CD4-positive, alpha-beta T cell treated with Interleukin-1 beta for 1 hour (primary cell): ENCODE data around the gene JPH3.
A peak's percentile ranks its signal among the peaks of the same experiment; 100 is the strongest.

ENCODE experiments used
- DNase-seq, 2 donors: peaks; one replicate each; pipeline ENCODE4 v3.0.0-alpha.2; 2020 to 2022

The JPH3 gene

DNA sequence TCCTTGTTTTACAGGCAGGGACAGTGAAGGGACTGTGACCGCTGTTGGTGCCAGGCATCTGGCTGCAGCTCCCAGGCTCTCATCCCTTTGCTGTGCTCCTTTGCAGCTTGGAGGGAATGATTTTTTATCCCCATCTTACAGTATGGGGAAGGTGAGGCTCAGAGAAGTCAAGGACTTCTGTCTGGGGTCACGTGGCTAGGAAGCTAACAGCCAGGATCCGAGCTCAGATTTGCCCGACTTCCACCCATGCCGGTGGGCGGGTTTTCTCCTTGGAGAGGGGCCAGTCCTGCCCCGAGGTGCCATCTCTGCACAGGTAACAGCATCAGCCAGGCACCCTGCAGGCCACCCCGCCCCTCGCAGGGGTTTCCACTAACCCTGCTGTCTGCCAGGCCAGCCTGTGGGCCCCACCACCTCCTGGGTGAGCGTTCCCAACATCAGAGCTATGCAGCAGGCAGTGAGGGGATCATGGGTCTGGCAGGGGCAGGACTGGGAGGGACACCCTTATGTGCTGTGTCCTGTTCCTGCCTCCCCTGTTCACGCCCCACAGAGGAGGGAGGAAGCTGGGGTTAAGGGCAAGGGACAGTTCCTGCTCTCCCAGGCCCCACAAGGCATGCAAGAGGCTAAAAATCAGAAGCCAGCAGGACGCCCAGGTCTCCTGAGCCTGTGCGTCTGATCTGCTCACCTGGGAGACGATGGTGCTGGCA is 25.4 kb downstream of the JPH3 start:
- DNase-seq: no peak

GRCh38 chr16:87628246-87628923 is 26.1 kb downstream of the JPH3 start:
- no peak for DNase-seq

DNA sequence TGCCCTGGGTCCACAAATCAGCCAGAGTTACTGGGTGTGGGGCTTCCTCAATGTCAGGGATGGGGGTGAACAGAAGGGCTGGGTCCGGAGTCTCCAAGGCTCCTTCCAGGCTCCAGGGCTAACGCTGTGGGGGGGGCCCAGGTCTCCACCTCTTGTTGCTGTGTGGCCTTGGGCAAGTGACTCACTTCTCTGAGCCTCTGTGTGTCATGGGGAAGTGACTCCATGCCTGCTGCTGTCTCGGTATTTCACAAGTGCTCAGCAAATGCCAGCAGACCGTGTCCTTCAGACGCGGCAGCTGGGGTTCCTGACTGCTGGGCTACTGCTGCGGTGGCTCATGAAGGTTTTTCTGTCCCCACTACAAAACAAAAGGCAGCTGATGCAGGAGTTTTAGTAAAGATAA is 26.6 kb downstream of the JPH3 start:
- DNase-seq: peak in 1 of 2 donors; percentile 4

- no peak for DNase-seq
These were observed 28.8 kb downstream of the JPH3 start for GRCh38 chr16:87631067-87631466.

- no peak for DNase-seq
These were observed 32.1 kb downstream of the JPH3 start for GRCh38 chr16:87634411-87634810.

GRCh38 chr16:87635541-87636049 is 33.3 kb downstream of the JPH3 start:
- peak; percentile 65 to 72 for DNase-seq

DNA sequence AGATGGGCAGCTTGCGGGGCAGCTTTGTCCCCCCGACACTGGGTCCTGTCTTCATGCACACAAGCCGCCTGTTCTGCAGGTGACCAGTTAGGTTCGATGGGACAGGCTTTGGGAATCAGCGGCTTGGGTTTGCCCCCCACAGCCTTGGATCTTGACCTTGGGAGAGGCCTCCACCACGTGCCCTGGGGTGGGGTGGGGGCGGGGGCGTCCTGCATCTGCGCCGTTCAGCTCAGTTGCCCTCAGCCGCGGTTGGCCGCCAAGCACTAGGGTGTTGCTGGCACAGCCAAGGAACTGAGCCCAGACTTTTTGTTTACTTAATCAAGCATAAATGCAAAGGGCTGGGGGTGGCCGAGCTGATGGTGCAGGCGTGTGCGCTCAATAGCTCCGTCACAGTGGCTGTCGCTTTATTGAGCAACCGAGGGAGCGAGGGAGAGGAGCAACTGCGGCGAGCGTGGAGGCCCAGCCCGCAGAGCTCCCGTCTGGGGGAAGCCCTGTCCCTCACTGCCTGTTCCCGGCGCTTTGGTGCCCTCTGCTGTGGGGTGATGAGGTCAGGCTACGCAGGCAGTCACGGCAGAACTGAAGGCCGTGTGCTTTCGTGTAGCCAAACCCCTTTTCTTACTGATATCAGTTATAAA is 33.9 kb downstream of the JPH3 start:
- DNase-seq: peak; percentile 78 to 81

DNA sequence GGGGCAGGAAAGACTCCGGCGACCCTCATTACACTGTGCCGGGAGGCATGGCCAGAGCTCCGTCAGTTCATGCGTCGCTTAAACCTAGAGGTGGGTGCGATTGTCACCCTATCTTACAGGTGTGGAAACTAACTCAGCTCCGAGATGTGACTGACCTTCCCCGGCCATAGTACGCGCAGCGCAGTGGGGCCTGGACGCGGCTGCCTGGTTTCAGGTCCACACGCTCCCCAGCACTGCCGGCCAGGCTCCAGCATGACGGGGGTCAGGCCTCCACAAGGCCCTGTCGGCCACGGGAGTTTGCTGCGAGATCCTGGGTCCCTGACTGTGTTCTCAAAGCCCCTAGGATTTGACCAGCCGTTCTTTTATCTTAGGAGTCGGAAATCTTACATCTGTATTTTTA is 34.4 kb downstream of the JPH3 start:
- no peak for DNase-seq

DNA sequence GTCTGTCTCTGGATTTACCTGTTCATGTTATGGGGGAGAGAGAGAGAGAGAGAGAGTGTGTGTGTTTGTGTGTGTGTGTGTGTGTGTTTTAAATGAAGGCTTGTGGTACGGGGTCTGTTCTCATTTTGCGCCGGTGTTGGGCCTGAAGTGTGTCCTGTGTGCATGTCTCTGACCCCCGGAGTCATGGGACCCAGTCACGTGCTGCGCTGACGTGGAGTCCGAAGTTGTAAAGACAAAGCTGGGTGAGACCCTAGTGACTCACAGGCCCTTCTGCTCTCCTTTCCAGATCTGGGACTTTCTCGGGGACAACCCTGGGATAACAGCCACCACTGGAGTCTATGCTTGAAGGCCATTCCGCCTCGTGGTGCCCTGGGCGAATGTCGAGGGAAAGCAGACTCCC is 35.0 kb downstream of the JPH3 start:
- DNase-seq: no peak

DNA sequence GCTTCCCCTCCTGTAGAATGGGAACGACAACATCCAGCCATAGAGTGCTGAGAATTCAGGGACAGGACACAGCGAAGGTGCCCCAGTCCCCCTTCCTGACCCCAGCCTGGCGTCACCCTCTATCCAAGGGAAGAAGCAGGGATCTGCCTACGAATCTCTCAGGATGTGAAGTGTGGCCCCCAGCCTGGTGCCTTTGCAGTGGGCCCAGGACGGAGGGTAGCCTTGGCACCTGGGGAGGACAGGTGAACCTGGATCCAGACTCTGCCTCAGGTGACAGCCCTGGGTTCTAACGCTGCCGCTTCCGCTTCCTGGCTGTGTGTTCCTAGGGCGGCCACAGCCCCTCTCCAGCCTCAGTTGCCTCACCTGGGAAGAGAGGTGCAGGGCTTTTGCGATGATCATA is 36.4 kb downstream of the JPH3 start:
- no peak for DNase-seq

GRCh38 chr16:87641721-87642120 is 39.4 kb downstream of the JPH3 start:
- no peak for DNase-seq

GRCh38 chr16:87642491-87642890 is 40.2 kb downstream of the JPH3 start:
- DNase-seq: no peak

DNA sequence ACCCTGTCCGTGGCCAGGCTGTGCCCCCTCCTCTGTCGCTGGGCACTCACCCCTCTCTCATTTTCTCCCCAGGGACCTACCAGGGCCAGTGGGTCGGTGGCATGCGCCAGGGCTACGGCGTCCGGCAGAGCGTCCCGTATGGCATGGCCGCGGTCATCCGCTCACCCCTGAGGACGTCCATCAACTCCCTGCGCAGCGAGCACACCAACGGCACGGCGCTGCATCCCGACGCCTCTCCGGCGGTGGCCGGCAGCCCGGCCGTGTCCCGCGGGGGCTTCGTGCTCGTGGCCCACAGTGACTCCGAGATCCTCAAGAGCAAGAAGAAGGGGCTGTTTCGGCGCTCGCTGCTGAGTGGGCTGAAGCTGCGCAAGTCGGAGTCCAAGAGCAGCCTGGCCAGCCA is 41.9 kb downstream of the JPH3 start:
- no peak for DNase-seq

DNA sequence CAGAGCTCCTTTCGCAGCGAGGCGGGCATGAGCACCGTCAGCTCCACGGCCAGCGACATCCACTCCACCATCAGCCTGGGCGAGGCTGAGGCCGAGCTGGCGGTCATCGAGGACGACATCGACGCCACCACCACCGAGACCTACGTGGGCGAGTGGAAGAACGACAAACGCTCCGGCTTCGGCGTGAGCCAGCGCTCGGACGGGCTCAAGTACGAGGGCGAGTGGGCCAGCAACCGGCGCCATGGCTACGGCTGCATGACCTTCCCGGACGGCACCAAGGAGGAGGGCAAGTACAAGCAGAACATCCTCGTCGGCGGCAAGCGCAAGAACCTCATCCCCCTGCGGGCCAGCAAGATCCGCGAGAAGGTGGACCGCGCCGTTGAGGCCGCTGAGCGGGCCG is 42.3 kb downstream of the JPH3 start:
- no peak for DNase-seq

- no peak for DNase-seq
These were observed 43.5 kb downstream of the JPH3 start for GRCh38 chr16:87645802-87646201.

- no peak for DNase-seq
These were observed 45.3 kb downstream of the JPH3 start for GRCh38 chr16:87647431-87648185.

GRCh38 chr16:87648236-87648635 is 45.9 kb downstream of the JPH3 start:
- no peak for DNase-seq

DNA sequence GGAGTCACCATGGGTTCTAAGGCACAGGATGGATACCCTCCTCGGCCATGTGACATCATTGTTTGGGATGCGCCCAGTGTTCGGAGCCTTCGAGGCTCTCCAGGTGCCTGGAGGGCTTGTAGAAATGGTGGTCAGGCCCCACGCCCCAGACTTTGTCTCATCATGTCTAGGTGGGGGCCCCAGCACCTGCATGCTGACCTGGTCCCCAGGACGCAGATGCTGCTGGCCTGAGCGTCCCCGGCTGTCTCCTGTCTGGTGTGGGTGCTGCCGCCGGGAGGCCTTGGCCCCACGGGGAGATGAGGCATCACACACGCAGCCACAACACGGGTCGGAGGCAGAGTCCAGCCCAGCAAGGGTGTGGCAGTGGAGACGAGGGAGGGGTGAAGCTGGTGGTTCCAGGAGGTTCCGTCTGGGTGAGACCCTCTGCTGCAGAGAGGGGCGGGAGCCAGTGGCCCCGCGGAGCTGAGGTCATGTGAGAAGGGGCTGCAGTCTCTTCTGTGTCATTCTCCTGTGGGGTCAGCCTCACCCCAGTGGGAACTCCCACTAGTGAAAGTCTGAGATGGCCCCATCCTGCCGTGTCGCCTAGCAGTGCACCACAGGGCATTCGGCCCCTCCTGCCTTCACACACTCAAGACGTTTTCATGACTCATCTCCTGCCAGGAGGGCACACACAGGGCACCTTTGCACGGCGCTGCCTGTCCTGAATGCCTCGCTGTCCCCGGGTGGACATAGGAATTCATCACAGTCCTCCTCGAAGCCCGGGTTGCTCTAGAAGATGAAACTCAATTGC is 46.6 kb downstream of the JPH3 start:
- DNase-seq: no peak

DNA sequence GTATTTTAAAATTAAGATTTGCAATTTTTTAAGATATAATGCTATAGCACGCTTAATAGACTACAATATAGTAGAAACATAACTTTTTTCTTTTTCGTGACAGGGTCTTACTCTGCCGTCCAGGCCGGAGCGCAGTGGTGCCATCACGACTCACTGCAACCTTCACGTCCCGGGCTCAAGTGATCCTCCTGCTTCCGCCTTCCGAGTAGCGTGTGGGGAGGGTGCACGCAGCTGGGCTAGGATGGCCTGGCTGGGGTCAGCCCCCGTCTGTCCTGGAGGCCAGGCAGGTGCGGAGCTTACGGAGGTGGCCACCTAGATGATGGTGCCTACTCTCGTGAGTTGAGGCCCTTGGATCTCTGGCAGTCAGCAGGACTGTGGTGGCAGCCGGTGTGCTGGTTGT is 50.1 kb downstream of the JPH3 start:
- no peak for DNase-seq

DNA sequence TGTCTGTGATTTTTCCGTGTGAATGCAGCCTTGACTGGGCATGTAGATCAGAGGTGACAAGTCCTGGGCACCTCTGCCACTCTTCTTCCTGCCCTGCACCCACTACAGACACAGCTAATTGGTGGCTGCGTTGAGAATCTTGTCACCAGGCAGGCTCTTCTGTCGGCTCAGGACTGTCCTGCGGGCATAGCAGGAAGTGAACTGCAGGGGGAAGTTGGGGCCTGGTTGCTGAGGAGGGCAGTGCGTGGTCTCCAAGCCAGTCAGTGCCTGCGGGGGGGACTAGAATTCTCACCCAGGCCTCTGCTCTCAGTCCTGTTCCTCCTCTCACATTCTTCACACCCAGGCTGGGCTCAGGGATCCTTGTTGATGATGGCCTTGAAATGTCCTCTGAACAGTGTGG is 50.5 kb downstream of the JPH3 start:
- no peak for DNase-seq

DNA sequence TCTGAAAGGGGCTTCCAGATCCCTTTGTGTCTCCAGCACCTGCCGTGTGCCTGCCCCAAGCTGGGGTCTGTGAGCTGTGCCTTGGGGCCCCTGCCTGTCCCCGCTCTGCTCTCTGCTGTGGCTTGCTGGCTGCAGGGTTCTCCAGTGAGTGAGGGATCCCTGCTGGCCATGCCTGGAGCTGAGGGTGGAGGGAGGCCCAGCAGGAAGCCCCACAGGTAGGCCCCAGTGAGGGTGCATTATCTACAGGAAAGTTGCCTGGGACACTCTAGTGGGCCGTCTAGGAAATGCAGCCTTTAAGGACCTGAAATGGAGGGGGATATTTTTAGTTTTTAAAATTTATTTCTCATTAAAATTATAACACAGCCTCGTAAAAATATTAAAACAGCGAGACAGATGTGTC is 50.9 kb downstream of the JPH3 start:
- DNase-seq: no peak

GRCh38 chr16:87654826-87655225 is 52.5 kb downstream of the JPH3 start:
- no peak for DNase-seq

DNA sequence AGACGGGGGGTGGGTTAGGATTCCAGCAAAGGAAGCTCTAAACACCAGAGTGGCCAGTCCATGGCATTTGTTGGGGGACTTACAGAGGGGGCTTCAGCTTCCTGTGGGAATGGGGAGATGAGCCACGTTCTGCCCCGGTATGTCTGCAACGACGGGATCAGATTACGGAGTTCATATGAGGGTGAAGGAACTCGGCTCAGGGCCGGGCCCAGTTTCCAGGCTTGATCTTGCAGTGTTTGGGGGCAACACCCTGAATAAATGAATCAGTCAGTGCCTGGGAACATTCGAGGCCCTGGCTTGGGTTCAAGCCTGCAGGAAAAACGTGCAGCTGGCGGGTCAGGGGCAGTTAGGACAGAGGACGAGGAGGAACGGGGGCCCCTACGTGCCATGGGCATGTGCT is 54.0 kb downstream of the JPH3 start:
- no peak for DNase-seq
